Ovary (tissue), 9 donors: ENCODE results near the gene CHM. TPM values are rescaled to one million over a fixed set of nuclear protein-coding genes. Genes with fewer than 3 reads are reported as not detected.

ENCODE experiments used
- DNase-seq, 5 donors: peaks; one replicate each; pipeline ENCODE4 v3.0.0-alpha.2; 2019 to 2020
- H3K27ac ChIP-seq, 2 donors: fragments of 200-600 bp; one replicate each; pipeline versions ENCODE4 v1.5.1 to v1.8.0; 2019 to 2022
- H3K27me3 ChIP-seq: fragments of 200-600 bp; one replicate; pipeline ENCODE4 v1.8.0; 2022
- H3K36me3 ChIP-seq: fragments of 200-600 bp; sonication (generic); one replicate; pipeline ENCODE4 v1.5.1; 2019
- H3K4me1 ChIP-seq: one replicate; pipeline ENCODE4 v1.8.1; 2013; ENCODE audit warnings: mild to moderate bottlenecking, moderate library complexity; ENCODE audit not compliant: insufficient read depth
- H3K4me3 ChIP-seq: fragments of 200-600 bp; sonication (generic); one replicate; pipeline ENCODE4 v1.5.1; 2017
- H3K9me3 ChIP-seq, 2 donors: fragments of 200-600 bp in 1 of 2; sonication (generic) in 1 of 2; one replicate each; pipeline versions ENCODE4 v1.5.1 to v1.8.1; 2013 to 2019; ENCODE audit warnings: mild to moderate bottlenecking in 1 of 2, moderate library complexity in 1 of 2
- CTCF ChIP-seq, 3 donors: fragments of 450-650 bp in 2 of 3; fragments of 200-600 bp in 1 of 3; IDR thresholded peaks; one replicate each; pipeline versions ENCODE4 v1.5.1 to v1.8.0; 2016 to 2022; ENCODE audit warnings: antibody characterized with exemption in 3 of 3, mild to moderate bottlenecking in 1 of 3
- EP300 ChIP-seq: sonication (generic); formaldehyde crosslinking; IDR thresholded peaks from one replicate; pipeline ENCODE4 v1.6.1; 2017; ENCODE audit warnings: antibody characterized with exemption
- POLR2A ChIP-seq: fragments of 450-650 bp; IDR thresholded peaks from one replicate; pipeline ENCODE4 v1.6.1; 2017; ENCODE audit warnings: antibody characterized with exemption, mild to moderate bottlenecking, moderate library complexity
- WGBS, 3 donors: extraction: QIAGEN DNeasy Blood & Tissue Kit in 1 of 3; methylation state at CpG; one replicate each; pipeline versions ENCODE4 v1.1.5 to v1.1.7; 2013 to 2017; 5-methylcytosine and 5-hydroxymethylcytosine counted together
- intact Hi-C, 4 donors: fragments of 100-400 bp; cut with DNase I; formaldehyde crosslinking; loops; one replicate each; pipeline versions ENCODE4 v1.11.0 to v1.15.1; 2022 to 2023
- polyA plus RNA-seq, 2 donors: library from polyadenylated mRNA; stranded (reverse); fragments of 200-250 nt in 1 of 2; fragments of 350-450 nt in 1 of 2; fragmentation: Illumina TruSeq in 1 of 2; extraction: RNeasy Lipid Tissue Mini Kit (QIAGEN cat#74804) in 1 of 2; gene quantifications; one replicate each; pipeline ENCODE4 v1.2.3, GENCODE V29; 2013 to 2014
- total RNA-seq, 7 donors: library from RNA; depleted of rRNA in 2 of 7; stranded (reverse); fragments of >200 nt in 2 of 7; fragmentation: NEBNext Ultra II Directional in 3 of 7; extraction: Animal tissue kit (Norgen Biotek cat#: 25700) in 3 of 7; gene quantifications; one replicate each; pipeline versions ENCODE4 v1.1.0 to v1.2.4, GENCODE V29; 2016 to 2023
- donor health status: DM: no; HTN: no; CAD: no; lungs with moderate emphysema.
- donor health status: DM: no; HTN: no; CAD: no.
- donor health status: Bipolar disorder and iron deficiency.
- donor health status: DM: yes; HTN: yes; CAD: no.
- donor health status: DM: no; HTN: no; CAD: no.
- donor health status: DM: yes; HTN: yes; CAD: no.

Gene CHM
- total and polyA plus RNA-seq, 9 donors: 9.5 to 23.9 (median 18.2) TPM

- Histone ChIP-seq H3K36me3 (no peaks in the 10 kb centered on the region), H3K27ac (no peak overlapping the region), H3K9me3 (no peaks in the 10 kb centered on the region), H3K4me1 (no peaks in the 10 kb centered on the region), H3K4me3 (no peak overlapping the region), H3K27me3 (no peaks in the 10 kb centered on the region)
- no peak for DNase-seq
- intact Hi-C loops: no loop called here
- TF ChIP-seq EP300 (no peak), CTCF (IDR thresholded peaks at IDR 0.05) (no peak), POLR2A (no peak)
- 84 to 93% (median 85%) methylated on average over 6 of the region's 6 CpGs for WGBS, 3 donors
Observed at GRCh38 chrX:85914431-85914830, 132.9 kb downstream of the CHM start.

- H3K27ac ChIP-seq: no peak overlapping the region
- intact Hi-C loops: no loop called here
- DNase-seq: no peak
- no peaks in the 10 kb centered on the region for H3K36me3 ChIP-seq
- no peaks in the 10 kb centered on the region for H3K4me1 ChIP-seq
- no peaks in the 10 kb centered on the region for H3K27me3 ChIP-seq
- WGBS, 3 donors: 90 to 96% (median 91%) methylated on average over 3 of the region's 3 CpGs
- no peaks in the 10 kb centered on the region for H3K9me3 ChIP-seq
- H3K4me3 ChIP-seq: no peak overlapping the region
- no peak for TF ChIP-seq POLR2A
- no peak for TF ChIP-seq CTCF (IDR thresholded peaks at IDR 0.05)
- no peak for TF ChIP-seq EP300
Observed at GRCh38 chrX:85907316-85907715, 140.0 kb downstream of the CHM start.

GRCh38 chrX:85906399-85906798 lies 141.0 kb downstream of the CHM start:
- H3K36me3 ChIP-seq: no peaks in the 10 kb centered on the region
- no peak for DNase-seq
- H3K4me1 ChIP-seq: no peaks in the 10 kb centered on the region
- intact Hi-C loops: no loop called here
- H3K27ac ChIP-seq: no peak overlapping the region
- H3K4me3 ChIP-seq: no peak overlapping the region
- WGBS, 3 donors: 68 to 88% (median 80%) methylated on average over 2 of the region's 2 CpGs
- no peaks in the 10 kb centered on the region for H3K27me3 ChIP-seq
- H3K9me3 ChIP-seq: no peaks in the 10 kb centered on the region
- TF ChIP-seq CTCF (IDR thresholded peaks at IDR 0.05) (no peak), EP300 (no peak)

GRCh38 chrX:85905851-85906250 lies 141.5 kb downstream of the CHM start:
- DNase-seq: no peak
- Histone ChIP-seq H3K4me3 (no peak overlapping the region), H3K36me3 (no peaks in the 10 kb centered on the region), H3K27me3 (no peaks in the 10 kb centered on the region), H3K27ac (no peak overlapping the region), H3K9me3 (no peaks in the 10 kb centered on the region), H3K4me1 (no peaks in the 10 kb centered on the region)
- TF ChIP-seq EP300: no peak
- TF ChIP-seq CTCF (IDR thresholded peaks at IDR 0.05): no peak
- no peak for TF ChIP-seq POLR2A
- WGBS, 3 donors: 79 to 85% (median 82%) methylated on average over 3 of the region's 3 CpGs
- intact Hi-C loops: no loop called here
